ENCODE measurements around the gene FOXL1. TPM values are rescaled to one million over a fixed set of nuclear protein-coding genes. Genes with fewer than 3 reads are reported as not detected.
A peak's percentile ranks its signal among the peaks of the same experiment; 100 is the strongest.

The FOXL1 gene
- total RNA-seq, 1 experiment from 2014 or later, result 4.3 TPM

DNA sequence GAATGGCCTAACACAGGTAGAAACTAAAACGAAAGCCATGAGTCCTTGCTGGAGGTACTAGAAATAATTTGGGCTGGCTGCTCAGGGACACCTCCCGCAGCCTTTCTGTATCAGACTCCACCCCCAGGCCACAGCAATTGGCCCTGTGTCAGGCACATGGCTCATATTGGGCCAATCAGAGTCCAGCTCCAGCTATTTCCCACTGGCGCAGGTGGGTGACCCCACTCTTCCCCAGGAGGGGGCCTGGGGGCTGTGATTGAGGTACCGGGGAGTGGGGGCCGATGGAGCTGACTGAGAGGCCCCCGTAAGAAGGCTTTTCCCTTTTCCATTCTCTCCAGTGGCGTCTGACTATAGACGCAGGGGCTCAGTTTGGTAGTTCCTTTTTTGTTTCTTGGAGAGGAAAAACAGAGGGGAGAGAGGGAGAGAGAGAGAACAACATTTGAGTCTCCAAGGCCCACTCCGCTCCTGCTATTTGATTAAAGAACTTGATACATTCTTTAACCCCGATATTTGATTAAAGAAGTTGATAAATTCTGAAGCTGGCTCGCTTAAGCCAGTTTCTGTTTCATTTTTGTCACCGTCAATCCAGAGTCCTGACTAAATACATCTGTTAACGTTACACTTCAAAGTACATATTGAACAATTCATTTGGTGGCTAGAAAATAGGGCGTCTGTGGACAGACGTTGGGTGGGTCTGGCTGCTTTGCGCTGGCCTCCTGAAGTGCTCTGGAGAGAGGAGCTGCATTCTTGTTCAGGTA lies 26.3 kb downstream of the FOXL1 start:
- DNase-seq (ENCODE audit: low read depth), result no peak

DNA sequence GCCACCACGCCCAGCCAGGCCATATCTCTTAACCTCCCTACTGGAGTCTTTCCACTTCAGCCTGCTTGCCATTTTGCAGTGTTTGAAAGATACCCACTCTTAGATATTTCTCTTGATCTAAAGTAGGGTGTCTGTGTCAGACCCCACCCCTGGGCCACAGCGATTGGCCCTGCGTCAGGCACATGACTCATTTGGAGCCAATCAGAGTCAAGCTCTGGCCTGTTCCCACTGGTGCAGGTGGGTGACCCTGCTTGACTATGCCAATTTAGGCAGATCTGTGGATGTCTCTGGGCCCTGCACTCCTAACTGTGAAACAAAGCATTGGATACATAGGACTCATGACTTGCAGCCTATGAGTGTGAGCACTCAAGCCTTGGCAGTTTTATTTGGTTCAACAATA lies 27.6 kb downstream of the FOXL1 start:
- no peak for DNase-seq (ENCODE audit: low read depth)

DNA sequence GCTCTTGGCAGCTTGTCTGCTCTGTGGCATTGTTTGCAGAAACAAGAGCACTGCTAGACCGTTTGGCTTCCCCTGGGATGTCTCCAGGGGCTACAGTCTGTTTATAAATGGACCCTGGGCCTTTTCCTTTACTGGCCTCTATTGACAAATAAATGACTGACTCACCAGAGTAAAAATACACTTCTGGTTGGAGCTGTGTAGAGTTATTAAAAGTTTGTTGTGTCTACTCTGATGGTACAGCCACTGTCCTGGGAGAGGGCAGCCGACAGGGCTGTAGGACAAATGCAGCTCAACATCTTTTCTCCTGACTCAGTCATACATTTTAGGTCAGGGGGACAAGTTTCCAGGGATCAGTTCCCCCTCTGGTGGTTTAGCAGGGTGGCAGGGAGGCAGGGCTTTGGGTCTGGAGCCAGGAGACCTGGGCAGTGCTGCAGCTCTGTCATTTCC lies 30.0 kb downstream of the FOXL1 start:
- peak; percentile 46 for DNase-seq (ENCODE audit: low read depth)

DNA sequence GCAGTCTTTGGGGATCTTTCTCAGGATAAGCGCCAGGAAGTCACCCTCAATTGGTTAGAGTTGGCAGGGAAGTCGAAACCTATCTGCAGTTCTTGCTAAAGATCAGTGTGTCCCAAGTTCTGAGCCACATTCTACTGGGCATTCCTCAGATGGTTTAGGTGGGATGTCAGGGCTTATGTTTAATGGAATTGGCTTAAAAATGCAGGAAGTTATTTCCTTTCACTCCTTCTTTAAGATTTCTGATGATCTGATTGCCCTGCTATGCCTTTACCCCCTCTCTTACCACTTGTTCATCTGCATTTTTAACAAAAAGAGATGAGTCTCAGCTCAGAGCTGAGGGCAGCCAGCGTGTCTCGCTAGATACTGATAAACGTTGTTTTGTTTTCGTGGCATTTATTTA lies 30.8 kb downstream of the FOXL1 start:
- DNase-seq (ENCODE audit: low read depth), result peak; percentile 70

DNA sequence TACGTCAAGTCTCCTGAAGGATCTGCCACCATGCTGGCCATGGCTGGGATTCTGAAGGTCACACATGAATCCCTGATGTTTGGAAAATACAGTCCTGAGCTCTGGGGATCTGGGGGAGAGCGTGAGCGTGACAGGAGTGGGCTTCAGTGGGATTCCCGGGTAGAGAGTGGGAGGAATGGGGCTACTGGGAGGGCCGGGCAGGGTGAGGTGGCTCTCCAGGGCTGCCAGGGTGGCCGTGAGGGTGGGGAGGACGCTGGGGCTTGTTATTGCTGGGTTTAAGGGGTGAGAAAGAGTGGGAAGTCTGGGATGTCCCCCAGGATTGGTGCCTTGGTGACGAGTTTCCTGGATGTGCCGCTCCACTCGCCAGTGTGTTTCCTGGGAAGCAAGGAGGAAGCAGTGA lies 31.3 kb downstream of the FOXL1 start:
- no peak for DNase-seq (ENCODE audit: low read depth)

DNA sequence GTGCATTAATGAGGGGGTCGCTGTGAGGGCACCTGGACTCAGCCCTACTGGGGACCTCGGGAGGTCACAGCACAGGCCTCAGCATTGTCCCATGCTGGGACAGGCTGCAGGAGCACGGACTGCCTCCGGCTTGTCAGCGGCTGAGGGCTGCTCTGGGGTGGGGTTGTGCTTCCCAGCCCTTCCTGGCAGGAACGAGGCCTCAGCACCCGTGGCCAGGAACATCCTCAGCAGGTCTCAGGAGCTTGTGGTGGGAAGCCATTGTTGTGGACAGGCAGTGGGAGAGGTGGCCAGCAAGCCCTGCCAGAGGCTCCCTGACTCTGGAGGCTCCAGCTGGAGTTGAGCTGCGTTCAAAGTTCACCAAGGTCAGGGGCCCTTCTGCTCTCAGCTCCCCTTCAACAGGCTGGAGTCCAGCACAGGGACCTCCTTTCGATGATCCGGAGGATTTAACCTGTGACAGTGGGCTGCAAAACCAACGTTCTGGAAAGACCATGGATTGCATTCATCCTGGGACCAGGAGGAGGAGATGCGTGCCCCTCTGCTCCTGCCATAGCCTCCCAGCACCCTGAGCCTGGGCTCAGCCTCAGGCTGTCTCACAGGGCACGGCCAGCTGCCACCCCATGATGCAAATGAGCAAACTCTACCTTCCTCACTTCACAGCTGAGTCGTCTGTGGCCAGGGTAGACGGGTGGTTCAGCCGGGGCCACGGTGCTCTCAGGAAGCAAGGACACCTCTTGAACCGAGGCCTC lies 32.6 kb downstream of the FOXL1 start:
- no peak for DNase-seq (ENCODE audit: low read depth)

DNA sequence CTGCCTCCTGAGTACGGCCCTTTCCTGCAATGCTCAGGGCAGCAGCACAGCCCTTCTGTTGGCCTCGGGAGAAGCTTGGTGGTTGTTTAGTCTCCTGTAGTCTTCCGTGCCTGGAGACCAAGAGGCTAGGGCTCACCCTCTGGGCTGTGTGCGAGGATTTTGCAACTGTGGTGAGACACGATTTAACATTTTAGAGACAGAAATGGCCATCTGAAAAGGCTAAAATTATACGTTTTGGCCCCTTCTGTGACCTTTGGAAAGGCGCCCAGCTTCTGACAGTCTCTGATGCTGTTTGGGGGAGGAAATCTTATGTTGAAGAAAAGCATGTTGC lies 33.1 kb downstream of the FOXL1 start:
- DNase-seq (ENCODE audit: low read depth), result peak; percentile 86

DNA sequence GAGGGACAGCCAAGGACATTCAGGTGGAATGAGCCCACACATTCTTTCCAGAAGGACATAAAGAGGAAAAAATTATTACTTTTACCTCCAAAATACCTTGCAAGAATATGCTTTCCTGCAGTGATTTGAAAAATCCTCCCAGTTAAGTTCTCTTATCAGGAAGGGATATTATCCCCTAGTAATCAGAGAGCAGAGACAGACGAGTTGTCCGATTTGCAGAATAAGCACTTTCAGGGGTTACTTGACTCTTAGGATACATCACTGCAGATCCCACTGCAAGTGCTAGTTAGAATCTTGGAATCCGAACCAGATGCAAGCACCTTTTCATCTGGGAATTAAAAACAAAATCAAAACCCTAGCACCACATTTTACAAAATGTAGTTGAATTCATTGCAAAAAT lies 33.6 kb downstream of the FOXL1 start:
- no peak for DNase-seq (ENCODE audit: low read depth)

DNA sequence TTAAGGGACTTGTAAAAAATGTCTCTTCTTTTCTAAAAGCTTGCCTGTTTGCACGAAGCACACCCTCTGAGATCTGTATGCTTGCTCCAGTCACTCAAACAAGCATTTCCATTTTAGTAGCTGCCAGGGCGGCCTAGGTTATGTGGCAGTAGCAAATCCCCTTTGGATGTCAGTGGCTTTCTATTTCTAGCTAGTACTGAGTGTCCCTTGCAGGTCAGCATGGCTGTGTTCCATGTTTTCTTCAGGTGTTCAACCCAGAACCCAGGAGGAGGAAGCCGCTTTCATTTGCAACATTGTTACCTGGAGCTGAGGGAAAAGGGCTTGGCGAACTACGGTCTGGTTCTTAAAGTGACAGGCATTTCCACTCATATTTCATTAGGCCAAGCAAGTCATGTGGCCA lies 36.4 kb downstream of the FOXL1 start:
- no peak for DNase-seq (ENCODE audit: low read depth)

DNA sequence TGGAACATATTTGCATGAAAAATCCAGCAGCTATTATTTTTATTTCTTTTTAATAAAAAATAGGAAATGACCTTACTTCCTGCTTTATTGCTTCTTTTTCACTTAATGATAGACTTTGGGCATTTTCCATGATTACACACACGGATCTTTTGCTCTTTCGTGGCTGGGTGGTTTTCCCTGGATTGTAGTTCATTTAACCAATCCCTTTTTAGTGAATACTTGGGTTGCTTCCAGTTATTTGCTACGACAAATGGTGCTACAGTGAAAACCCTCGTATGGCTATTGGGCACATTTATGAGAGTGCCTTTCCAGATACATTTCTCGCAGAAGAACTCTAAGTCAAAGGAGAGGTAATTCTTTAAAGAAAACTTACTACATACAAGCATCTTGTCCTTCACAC lies 38.6 kb downstream of the FOXL1 start:
- no peak for DNase-seq (ENCODE audit: low read depth)

DNA sequence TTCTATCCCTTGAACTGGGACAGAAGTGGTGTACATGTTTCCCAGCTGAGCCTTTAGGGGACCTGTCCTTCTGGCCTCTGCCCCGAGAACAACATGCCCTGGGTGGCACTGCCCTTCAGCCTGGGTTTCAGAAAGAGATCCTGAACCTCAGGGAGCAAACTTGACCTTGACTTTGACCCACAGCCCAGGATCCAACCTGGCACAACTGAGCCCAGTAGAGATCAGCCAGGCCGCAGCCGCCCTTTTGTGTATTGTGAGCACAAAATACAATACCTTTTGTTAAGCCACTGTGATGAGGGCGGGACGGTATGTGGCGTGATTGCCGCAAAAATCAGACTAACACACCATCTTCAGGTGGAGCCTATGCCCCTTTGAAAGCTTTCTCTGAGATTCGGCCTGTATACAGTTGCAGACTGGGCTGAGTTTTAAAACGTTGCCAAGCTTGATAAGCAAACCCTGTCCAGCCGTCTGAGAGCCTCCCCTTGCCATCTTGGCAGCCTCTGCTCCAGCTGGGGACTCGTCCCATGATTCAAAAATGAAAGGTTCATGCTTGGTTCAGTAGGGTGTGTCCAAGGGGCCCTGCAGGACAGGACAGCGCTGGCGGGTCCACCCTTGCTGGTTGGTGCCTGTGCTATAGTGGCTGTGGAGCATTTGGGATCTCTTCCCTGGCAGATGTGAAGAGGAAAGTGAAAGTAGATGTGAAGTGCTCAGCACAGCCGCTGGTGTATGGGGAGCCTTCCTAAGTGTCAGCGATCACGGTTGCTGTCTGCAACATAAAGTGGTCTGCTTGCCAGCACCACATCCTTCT lies 40.3 kb downstream of the FOXL1 start:
- peak; percentile 81 for DNase-seq (ENCODE audit: low read depth)

DNA sequence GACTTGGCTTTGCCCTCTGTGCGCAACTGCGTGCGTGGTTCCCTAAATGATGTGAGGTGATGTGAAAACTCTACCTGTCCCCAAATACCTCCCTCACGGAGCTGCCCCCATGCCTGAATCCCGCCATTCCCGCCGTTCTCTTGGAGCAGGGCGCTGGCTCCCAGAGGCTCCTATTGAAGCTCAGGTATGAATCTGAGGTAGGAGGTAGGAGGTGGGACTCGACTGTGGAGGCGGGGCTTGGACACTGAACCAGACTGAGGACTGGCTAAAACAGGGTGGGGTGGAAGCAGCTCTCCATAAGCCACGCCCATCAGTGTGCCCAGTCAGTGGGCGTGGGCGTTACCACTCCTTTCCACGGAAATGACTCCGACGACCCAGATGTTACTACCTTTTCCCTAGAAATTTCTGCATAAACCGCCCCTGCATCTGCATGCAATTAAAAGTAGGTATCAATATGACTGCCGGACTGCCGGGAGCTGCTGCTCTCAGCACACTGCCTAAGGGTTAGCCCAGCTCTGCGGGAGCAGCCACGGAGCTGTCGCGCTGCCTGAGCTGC lies 41.0 kb downstream of the FOXL1 start:
- no peak for DNase-seq (ENCODE audit: low read depth)

DNA sequence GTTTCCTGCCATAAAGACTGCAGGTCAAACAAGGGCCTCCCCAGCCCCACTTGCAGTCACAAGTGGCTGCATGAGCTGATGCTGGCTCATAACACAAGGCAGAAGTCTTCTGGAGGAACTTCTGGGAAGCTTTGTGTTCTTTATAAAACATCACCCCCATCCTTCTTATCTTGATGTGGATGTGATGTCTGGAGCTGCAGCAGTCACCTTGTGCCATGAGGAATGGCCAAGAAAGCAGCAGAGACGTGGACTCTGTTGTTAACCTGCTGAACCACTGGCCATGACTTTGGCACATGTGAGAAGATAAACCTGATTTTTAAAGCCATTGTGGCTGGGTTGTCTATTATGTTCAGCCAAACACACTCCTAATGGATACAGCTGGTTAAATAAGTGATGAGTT lies 41.8 kb downstream of the FOXL1 start:
- DNase-seq (ENCODE audit: low read depth), result no peak

DNA sequence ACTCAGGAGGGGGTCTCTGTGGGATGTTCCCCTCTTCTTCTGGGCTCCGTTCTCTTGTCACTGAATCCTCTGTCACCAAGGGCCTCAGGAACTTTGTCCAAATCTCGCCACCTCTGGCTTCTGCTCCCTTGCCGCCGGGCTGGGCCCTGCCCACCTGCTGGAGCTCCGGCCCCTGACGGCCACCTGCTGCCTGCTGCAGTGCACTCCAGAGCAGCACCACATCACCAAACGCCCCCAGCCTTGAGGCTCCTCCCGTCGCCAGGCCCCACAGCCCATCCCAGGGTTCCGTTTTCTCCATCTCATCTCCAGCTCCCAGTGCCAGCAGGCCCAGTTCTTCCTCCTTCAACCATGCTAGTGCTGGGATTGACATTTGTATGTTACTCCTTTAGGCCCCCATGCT lies 43.6 kb downstream of the FOXL1 start:
- DNase-seq (ENCODE audit: low read depth), result no peak

DNA sequence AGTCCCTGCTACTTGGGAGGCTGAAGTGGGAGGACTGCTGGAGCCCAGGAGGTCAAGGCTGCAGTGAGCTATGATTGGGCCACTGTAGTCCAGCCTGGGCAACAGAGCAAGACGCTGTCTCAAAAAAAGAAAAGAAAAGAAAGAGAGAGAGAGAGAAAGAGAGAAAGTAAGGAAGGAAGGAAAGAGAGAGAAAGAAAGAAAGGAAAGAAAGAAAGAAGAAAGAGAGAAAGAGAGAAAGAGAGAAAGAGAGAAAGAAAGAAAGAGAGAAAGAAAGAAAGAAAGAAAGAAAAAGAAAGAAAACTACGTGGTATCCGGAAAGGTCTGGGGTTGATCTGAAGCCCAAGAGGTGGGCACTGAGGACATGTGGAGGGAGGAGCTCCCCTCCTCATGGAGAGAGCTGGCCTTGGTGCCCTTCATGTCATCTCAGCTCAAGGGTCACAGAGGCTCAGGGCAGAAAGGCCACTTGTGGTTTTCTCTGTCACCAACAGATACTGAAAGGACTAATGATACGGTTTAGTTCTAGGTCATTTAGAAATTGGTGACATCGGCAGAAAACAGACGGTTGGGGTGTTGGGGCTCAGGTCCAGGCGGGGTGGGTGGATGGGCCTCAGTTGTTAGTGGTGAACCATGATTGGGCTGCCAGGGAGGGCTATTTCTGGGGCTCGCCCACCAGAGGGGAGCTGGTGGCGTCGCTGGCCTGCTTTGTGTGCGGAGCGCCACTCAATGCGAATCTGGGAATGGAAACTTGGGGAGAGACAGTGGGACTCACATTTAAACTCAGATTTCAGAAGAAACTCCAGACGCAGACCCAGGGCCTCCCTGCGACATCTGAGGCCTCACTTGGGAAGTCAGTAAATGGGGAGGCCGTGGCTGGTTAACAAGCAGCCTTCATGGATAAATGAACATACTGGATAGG lies 44.6 kb downstream of the FOXL1 start:
- DNase-seq (ENCODE audit: low read depth), result no peak

DNA sequence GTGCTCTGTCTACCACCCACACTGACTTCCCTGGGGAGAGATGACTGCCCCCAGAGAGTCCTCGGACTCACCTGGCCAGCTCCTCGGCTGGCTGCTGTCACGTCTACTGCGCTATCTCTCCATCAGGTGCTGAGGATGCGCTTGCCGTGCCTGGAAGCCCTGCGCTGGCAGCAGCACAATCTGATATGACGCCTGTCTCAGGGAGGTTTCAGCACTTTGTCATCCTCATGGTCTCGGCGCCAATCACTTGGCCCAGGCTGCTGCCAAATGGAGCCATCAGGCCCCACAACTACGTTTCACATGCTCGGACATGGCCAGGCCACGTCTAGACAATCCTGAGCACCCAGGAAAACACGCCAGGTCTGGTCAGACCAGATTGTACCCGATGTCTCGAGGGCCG lies 46.7 kb downstream of the FOXL1 start:
- DNase-seq (ENCODE audit: low read depth), result no peak

DNA sequence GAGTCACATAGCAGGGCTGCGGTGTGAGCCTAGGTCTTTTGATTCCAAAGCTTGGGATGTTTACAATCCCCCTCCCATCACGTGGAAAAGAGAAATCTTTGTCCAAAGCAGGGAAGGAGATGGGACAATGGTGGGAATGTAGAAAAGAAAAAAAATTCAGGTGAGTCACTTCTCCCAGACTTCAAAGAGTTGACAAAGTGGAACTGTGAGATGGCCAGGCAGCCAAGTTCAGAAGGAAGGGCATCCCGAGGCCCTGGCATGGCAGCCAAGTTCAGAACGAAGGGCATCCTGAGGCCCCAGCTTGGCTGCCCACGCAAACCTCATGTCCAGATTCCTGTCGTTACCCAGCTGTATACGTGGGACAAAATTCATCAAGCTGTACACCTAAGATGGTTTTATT lies 47.5 kb downstream of the FOXL1 start:
- DNase-seq (ENCODE audit: low read depth), result no peak

DNA sequence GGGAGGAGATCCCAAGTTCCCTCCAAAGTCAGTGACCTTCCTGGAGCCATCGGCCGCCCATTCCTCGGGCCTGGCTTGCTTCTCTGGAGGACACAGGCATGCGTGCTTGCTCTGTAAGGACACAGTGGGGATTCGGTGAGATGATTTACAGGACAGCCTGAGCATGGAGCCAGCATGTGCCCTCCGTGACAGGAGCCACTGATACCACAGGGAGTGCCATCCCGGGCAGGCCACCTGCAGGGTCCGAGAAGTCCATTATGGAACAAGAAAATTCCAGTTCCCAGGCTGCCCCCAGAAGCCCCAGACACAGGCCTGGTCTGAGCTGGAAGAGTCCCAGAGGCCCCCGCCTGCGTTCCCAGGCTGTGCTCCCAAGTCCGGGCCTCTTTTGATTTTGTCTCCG lies 47.9 kb downstream of the FOXL1 start:
- DNase-seq (ENCODE audit: low read depth), result no peak

DNA sequence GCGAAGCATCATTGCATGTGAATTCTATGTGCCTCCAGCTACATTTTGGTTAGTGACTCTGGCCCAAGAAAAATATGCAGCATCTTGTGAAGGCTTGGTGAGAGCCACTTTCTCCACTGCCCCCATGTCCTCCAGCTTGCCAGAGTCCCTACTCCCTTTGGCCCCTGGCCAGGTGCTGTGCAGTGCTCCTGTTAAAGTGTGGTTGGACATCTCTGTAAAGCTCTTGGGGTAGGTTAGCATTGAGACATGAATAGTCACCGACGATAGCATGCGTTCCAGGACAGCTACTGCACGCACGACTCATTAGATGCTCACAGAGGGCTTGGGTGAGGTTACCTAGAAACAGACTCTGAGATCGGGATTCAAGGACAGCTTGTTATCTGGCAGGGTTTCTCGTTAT lies 48.6 kb downstream of the FOXL1 start:
- DNase-seq (ENCODE audit: low read depth), result peak; percentile 77

DNA sequence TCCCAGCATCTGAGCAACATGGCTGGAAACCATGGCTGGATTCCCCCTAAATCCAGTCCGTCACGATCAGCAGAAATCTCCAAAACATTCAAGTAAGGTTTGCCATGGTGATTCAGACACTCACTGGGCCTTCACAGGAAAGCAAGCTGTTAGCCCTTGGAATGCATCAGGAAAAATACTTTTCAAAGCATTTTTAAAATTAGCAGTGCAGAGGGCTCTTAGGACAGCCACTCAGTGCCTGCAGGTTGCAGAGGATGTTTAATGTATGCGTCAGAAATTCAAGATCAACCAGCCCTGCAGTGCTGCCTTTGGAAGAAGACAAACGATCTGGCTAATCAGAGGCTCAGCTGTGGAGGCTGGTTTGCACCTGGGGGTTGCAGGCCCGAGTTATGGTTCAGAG lies 50.3 kb downstream of the FOXL1 start:
- DNase-seq (ENCODE audit: low read depth), result peak; percentile 71

DNA sequence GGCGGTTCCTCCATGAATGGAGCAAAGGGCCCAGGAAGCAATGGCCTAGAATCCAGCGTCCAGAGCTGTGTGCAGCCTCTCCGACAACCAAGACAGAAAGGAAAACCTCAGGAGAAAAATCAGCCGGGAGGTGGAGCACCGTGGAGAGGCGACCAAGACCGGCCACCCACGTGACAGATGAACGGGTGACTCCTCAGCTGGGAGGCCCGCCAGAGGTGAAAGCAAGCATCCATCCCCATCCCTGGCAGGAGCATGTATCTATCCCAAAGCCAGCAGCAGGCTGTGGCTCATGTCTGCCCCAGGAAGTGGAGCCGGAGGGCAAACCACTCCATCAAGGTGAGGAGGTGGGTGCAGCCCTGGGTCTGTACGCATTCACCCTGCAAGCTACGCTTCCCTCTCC lies 52.1 kb downstream of the FOXL1 start:
- DNase-seq (ENCODE audit: low read depth), result peak; percentile 84

All from RPMI7951 (cell line).